Osteocyte (in vitro differentiated cells): Measurements from ENCODE around the gene FKBP11. TPM values are rescaled to one million over a fixed set of nuclear protein-coding genes. Genes with fewer than 3 reads are reported as not detected.
A peak's percentile ranks its signal among the peaks of the same experiment; 100 is the strongest.

Experiments used
- DNase-seq: peaks from one replicate; pipeline ENCODE4 v3.0.0; 2021; ENCODE audit warnings: mixed read lengths; ENCODE audit not compliant: unreplicated experiment; ENCODE audit errors: extremely low spot score
- H3K27ac Mint-ChIP-seq: one replicate; pipeline ENCODE4 v1.8.0; 2021; ENCODE audit warnings: mild to moderate bottlenecking, mixed read lengths; ENCODE audit not compliant: unreplicated experiment
- H3K27me3 Mint-ChIP-seq: one replicate; pipeline ENCODE4 v1.8.0; 2021; ENCODE audit warnings: mixed read lengths; ENCODE audit not compliant: unreplicated experiment
- H3K36me3 Mint-ChIP-seq: one replicate; pipeline ENCODE4 v1.8.0; 2021; ENCODE audit warnings: mixed read lengths; ENCODE audit not compliant: unreplicated experiment
- H3K4me1 Mint-ChIP-seq: one replicate; pipeline ENCODE4 v1.8.0; 2021; ENCODE audit warnings: mixed read lengths; ENCODE audit not compliant: unreplicated experiment
- H3K4me3 Mint-ChIP-seq: one replicate; pipeline ENCODE4 v1.8.0; 2021; ENCODE audit warnings: mild to moderate bottlenecking, moderate library complexity, mixed read lengths; ENCODE audit not compliant: unreplicated experiment
- H3K9me3 Mint-ChIP-seq: one replicate; pipeline ENCODE4 v1.8.0; 2021; ENCODE audit warnings: mixed read lengths; ENCODE audit not compliant: unreplicated experiment
- total RNA-seq: library from RNA; stranded (reverse); gene quantifications from 2 replicates; pipeline ENCODE4 v1.2.1, GENCODE V29; 2021
- TF ChIP-seq, protein P1 (sequence below): fragments of 200-600 bp; sonication (generic); IDR thresholded peaks from 2 replicates; pipeline ENCODE4 v1.5.0; 2021; ENCODE audit warnings: antibody characterized with exemption, mild to moderate bottlenecking, moderate library complexity

The FKBP11 gene
- total RNA-seq, 1 donor from 2014 or later = 16.4 TPM

DNA sequence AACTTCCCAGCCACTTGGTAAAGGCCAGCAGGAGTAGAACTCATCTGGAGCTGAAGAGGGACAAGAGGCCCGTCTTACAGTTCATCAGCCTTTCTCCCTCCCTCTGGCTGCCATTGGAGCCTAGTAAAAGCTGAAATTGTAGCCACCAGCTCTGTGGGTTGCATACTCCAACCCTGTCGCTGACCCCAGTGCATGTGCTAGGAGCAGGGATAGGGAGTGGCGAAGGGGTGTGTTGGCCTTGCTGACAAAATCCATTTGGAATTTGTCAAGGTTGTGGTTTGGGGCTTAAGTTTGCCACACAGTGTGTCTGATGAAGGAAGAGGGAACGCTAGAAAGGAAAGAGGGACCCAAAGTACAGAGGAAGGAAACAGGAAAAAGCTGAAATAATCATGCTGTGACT is 36.0 kb upstream of the FKBP11 start:
- H3K4me3 Mint-ChIP-seq = no peak overlapping the region
- H3K27ac Mint-ChIP-seq = no peak overlapping the region

DNA sequence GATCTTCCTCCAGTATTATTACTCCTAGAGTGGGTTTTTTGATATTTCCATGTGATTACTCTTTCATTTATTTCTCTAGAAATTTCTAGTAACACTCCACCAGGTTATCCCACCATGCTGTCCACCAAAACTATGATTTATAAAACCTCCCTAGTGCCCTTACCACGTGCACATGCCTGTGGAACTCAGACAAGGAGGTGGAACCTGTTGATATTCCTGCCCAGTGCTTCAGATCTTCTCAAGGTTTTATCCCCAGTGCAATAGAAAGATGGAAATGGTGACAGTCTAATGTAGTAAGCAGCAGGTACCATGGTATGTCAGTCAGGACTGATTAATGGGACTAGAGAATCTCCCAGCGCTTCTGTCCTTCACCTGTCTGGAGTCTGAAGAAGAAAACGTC is 35.5 kb upstream of the FKBP11 start:
- TF ChIP-seq, protein P1, sequence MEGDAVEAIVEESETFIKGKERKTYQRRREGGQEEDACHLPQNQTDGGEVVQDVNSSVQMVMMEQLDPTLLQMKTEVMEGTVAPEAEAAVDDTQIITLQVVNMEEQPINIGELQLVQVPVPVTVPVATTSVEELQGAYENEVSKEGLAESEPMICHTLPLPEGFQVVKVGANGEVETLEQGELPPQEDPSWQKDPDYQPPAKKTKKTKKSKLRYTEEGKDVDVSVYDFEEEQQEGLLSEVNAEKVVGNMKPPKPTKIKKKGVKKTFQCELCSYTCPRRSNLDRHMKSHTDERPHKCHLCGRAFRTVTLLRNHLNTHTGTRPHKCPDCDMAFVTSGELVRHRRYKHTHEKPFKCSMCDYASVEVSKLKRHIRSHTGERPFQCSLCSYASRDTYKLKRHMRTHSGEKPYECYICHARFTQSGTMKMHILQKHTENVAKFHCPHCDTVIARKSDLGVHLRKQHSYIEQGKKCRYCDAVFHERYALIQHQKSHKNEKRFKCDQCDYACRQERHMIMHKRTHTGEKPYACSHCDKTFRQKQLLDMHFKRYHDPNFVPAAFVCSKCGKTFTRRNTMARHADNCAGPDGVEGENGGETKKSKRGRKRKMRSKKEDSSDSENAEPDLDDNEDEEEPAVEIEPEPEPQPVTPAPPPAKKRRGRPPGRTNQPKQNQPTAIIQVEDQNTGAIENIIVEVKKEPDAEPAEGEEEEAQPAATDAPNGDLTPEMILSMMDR = no peak
- Mint-ChIP-seq H3K4me3 (no peak overlapping the region), H3K4me1 (peaks cover 10% of the 10 kb centered on the region)

More for the DNA sequence above, 36.0 kb upstream of the FKBP11 start:
- H3K4me1 Mint-ChIP-seq = peaks cover 6% of the 10 kb centered on the region
- no peaks in the 10 kb centered on the region for H3K36me3 Mint-ChIP-seq
- TF ChIP-seq, protein P1 = no peak
- no peak for DNase-seq
- no peaks in the 10 kb centered on the region for H3K9me3 Mint-ChIP-seq
- H3K27me3 Mint-ChIP-seq = peaks cover 31% of the 10 kb centered on the region

DNA sequence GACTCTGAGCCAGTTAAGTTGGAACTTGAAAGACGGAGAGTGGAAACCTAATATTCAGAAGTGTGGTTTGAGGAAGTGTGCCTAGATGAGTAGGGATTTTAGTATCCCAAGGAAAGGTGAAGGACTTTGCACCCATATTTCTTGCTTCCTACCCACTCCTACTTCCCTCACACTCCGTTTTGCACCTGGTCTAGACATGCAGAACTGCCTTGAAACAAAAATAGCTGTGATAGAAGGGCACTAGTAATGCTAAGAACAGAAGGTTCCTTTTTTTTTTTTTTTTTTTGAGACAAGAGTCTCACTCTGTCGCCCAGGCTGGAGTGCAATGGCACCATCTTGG is 32.7 kb upstream of the FKBP11 start:
- no peak for DNase-seq
- Mint-ChIP-seq H3K4me3 (peak overlapping the region; percentile 99), H3K36me3 (peaks cover 2% of the 10 kb centered on the region), H3K9me3 (no peaks in the 10 kb centered on the region), H3K27me3 (peaks cover 11% of the 10 kb centered on the region), H3K4me1 (peaks cover 23% of the 10 kb centered on the region), H3K27ac (peak overlapping the region; percentile 97)
- TF ChIP-seq, protein P1 = no peak

More for the DNA sequence above, 35.5 kb upstream of the FKBP11 start:
- H3K27ac Mint-ChIP-seq = no peak overlapping the region
- peaks cover 26% of the 10 kb centered on the region for H3K27me3 Mint-ChIP-seq
- H3K36me3 Mint-ChIP-seq = no peaks in the 10 kb centered on the region
- H3K9me3 Mint-ChIP-seq = no peaks in the 10 kb centered on the region
- no peak for DNase-seq

DNA sequence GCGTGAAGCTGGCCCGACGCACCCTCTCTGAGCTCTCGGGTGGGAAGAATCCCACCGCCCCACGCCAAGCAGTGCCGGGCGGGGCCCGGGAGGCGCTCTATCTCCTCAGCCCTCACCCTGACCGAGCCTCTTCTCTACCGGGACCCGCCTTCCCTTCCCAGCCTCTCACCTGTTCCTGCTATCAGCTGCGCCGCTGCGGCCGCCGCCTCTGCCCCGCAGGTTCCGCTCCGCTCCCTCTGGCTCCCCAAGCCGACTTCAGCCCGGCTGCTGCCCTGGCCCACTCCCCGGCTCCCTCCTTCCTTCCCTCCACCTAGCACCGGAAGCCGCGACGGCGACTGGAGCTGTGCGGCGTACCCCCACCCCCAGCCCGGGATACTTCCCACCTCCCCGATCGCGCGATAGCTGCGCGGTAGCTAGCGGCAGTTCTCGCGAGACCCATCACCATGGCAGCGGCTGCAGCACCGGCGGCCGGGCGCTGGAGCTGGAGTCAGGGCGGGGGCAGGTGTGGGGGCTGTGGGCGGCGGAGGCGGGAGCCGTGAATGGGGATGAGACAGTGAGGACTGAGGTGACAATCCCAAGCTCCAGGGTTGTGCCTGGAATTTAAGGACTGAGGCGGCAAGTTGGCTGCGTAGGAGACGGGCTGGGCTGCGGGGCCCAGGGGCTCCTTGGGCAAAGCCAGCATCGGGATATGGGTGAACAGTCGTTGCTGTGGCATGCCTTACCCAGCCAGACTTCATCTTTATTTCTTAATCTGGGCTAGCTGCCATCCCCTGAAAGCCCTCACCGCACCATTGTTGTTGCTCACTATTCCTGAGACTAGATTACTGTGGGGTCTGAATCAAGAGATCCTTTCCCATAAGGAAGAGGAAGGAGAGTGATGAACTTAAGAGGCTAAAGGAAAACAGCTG is 32.1 kb upstream of the FKBP11 start, which contains the start of gene ARF3:
Gene ARF3, minus strand, starts transcription at position 347 of the 908 bp plus-strand sequence. CDS start 16,392 bp downstream, outside the sequence.
- peaks cover 2% of the 10 kb centered on the region for H3K36me3 Mint-ChIP-seq
- peak; percentile 98 for DNase-seq
- H3K4me1 Mint-ChIP-seq = peaks cover 23% of the 10 kb centered on the region
- peak within 1 kb of the TSS; percentile 99 for H3K4me3 Mint-ChIP-seq
- H3K9me3 Mint-ChIP-seq = no peaks in the 10 kb centered on the region
- TF ChIP-seq, protein P1 = no peak
- H3K27me3 Mint-ChIP-seq = peaks cover 11% of the 10 kb centered on the region
- H3K27ac Mint-ChIP-seq = peak within 1 kb of the TSS; percentile 97
